ENCODE data around the gene TSC1.

GRCh38 chr9:132878695-132879456 lies 65.5 kb downstream of the TSC1 start, which contains the start of gene SPACA9:
- TF ChIP-seq CTCF (IDR thresholded peaks at IDR 0.05; ENCODE audit: low read length) = no peak
- TF ChIP-seq EZH2phosphoT487 (IDR thresholded peaks at IDR 0.05; ENCODE audit: low read length) = no peak
- TF ChIP-seq EZH2 (optimal IDR thresholded peaks at IDR 0.05; ENCODE audit: low read depth, low read length) = no peak
